GM15510 (cell line): Measurements from ENCODE around the gene ZNF785.

ENCODE experiments used
- POLR2A ChIP-seq: IDR thresholded peaks from 3 replicates; pipeline ENCODE4 v1.6.1; 2011; ENCODE audit warnings: borderline replicate concordance; ENCODE audit not compliant: insufficient read length; ENCODE audit errors: extremely low read depth

Gene ZNF785

DNA sequence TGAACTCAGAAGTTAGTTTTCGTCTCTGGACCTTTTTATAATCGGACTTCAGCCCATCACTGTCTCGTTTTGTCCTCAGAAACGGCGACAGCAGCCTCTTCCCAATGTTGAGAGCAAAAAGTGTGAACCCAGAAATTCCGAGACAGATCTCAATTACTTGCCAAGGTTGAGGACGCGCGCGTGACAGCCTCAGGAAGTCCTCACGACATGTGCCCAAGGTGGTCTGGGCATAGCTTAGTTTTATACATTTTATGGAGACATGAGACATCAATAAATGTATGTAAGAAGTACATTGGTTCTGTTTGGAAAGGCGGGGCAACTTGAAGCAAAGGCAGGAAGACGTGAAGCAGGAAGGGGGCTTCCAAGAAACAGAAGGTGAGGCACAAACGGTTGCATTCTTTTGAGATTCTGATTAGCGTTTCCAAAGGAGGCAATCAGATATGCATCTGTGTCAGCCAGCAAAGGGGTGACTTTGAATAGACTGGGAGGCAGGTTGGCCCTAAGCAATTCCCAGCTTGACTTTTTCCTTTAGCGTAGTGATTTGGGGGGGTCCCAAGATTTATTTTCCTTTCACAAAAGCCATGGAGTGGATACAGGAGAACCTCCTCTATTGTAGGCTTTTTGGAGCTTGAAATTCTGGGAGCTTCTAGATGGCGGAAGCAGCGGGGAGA lies 50.3 kb downstream of the ZNF785 start:
- no peak for TF ChIP-seq POLR2A

DNA sequence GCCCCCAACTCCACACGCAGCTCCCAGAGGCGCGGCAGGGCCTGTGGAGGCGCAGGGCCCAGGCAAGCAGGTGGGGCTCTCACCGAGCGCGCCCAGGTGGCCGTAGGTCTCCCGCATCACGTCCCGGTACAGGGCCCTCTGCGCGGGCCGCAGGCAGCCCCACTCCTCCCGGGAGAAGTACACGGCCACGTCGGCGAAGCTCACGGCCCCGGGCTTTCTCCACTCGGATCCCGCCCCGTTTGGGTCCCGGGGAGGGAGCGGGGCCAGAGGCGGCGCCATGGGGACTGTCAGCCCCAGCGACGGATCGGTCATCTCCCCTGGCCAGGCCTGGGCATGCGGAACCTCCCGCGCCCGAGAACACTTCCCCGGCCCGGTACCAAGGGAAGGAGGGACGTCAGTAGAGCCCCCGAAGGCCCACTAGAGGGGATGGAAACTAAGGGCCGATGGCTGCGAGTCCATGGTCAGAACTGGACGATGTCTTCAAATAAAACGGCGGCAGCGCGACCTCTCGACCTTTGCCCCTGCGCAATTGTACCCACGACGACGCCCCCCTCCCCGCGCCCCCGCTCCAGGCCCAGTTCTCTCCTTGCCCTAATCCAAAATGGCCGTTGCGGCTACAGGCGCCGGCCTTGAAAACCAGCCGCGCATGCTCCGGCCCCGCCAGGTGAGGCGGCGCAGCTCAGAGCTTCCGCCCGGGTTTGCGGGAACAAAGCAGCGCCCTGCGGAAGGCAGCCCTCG lies 51.0 kb downstream of the ZNF785 start, which contains the start of gene ZNF747:
Gene ZNF747, minus strand, starts transcription at position 491 of the 738 bp plus-strand sequence. Its CDS starts 179 bp downstream, at position 312.
- TF ChIP-seq POLR2A, result peak; percentile 78

DNA sequence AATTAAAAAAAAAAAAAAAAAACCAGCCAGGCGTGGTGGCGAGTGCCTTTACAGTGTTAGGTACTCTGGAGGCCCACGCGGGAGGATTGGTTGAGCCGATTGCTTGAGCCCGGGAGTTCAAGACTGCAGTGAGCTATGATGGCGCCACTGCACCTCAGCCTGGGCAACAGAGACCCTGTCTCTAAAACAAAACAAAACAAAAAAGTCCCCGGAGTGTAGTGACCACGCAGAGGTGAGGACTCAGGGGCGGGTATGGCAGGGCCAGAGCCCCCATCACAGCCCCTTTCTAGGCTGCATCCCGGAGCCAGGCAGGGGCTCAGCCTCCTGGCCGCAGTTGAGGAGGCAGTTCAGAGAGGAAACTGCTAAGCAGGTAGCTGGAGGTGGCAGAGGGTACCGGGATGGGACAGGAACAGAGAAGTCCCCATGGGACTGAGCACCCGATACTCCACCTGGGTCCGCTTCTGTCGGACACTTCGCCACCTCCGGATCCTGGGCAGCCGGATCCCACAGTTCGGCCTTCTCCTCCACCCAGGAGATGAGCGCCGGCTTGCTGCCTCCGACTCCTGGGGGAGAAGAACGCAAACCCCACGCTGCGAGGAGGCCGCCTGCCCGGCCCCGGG lies 51.6 kb downstream of the ZNF785 start:
- TF ChIP-seq POLR2A, result no peak

DNA sequence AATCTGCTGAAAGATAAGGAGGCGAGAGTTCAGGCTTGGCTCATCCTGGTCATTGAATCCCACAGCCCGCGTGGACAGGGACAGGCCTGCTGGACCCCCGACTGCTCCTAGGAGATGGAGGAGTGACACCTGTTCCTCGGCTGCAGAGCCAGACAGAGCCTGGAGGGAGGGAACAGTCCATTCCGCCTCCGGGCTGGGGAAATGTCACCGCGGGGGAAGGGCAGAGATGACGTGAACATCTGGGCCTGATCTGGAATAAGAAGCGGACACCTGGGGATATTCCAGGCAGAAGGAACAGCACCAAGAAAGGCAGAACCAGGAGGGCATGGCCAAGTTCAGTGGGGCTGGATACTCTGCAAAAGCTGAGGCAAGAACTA lies 52.4 kb downstream of the ZNF785 start:
- TF ChIP-seq POLR2A, result no peak

DNA sequence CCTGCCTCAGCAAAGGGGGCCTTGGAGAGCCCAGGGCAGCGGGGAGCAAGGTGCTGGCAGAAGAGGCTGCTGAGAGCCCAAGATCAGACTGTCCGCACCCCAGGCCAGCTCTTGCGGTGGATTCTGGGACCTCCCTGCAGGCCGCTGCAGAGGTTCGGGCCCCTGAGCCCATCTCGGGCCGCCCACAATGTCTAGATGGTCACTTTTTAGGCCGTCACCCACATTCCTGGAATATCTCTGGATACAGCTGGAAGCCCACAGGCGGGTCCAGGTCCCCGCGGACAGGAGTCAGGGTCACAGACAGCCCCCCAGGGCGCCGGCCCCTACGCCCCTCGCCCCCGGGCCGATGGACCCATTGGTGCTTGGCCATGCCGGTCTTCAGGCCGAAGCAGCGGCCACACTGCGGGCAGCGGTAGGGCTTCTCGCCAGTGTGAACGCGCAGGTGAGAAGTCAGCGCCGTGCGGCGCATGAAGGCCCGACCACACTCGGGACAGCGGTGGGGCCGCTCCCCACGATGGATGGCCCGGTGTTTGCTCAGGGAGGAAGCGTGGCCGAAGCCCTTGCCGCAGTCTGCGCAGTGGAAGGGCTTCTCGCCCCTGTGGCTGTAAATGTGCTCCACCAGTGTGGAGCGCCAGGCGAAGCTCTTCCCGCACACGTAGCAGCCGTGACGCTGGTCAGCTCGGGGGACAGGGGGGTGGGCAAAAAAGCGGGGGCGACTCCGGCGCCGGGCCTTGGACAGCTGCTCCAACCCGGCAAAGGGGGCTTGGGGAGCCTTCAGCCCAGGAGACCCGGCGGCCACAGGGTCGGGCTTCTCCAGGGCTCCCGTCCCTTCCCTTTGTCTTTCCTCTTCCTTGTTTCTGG lies 53.0 kb downstream of the ZNF785 start:
- TF ChIP-seq POLR2A, result no peak
